Peyer's patch (tissue), 4 donors: ENCODE results near the gene ITPR1. TPM values are rescaled to one million over a fixed set of nuclear protein-coding genes. Genes with fewer than 3 reads are reported as not detected.

Experiments
- DNase-seq, 3 donors: peaks; one replicate each; pipeline ENCODE4 v3.0.0-alpha.2; 2017 to 2019
- H3K27ac ChIP-seq, 4 donors: fragments of 200-600 bp; sonication (generic); one replicate each; pipeline ENCODE4 v1.5.1; 2016 to 2019
- H3K27me3 ChIP-seq, 2 donors: fragments of 200-600 bp; sonication (generic); one replicate each; pipeline ENCODE4 v1.5.1; 2019
- H3K36me3 ChIP-seq, 3 donors: fragments of 200-600 bp; sonication (generic); one replicate each; pipeline ENCODE4 v1.5.1; 2016 to 2019
- H3K4me1 ChIP-seq, 4 donors: fragments of 200-600 bp; sonication (generic); one replicate each; pipeline ENCODE4 v1.5.1; 2016 to 2019
- H3K4me3 ChIP-seq, 4 donors: fragments of 200-600 bp; sonication (generic); 1 replicate in 3 of 4; 2 replicates in 1 of 4; pipeline ENCODE4 v1.5.1; 2016 to 2019; ENCODE audit warnings: mild to moderate bottlenecking in 1 of 4
- H3K9me3 ChIP-seq, 4 donors: fragments of 200-600 bp; sonication (generic); one replicate each; pipeline ENCODE4 v1.5.1; 2016 to 2019; ENCODE audit warnings: mild to moderate bottlenecking in 1 of 4
- POLR2A ChIP-seq, 2 donors: fragments of 450-650 bp; IDR thresholded peaks; one replicate each; pipeline ENCODE4 v1.5.1; 2017; ENCODE audit warnings: antibody characterized with exemption in 2 of 2, mild to moderate bottlenecking in 2 of 2, moderate library complexity in 2 of 2
- total RNA-seq, 4 donors: library from RNA; depleted of rRNA; stranded (reverse); fragments of >200 nt; gene quantifications; one replicate each; pipeline ENCODE4 v1.1.0, GENCODE V29; 2016
- TF ChIP-seq, protein P1 (sequence below), 6 experiments: fragments of 450-650 bp in 4 of 6; fragments of 200-600 bp in 2 of 6; sonication (generic) in 1 of 6; IDR thresholded peaks; one replicate each; pipeline ENCODE4 v1.5.1; 2017 to 2019; ENCODE audit warnings: antibody characterized with exemption in 6 of 6, mild to moderate bottlenecking in 3 of 6, moderate library complexity in 1 of 6

ITPR1 gene
- total RNA-seq, 4 donors from 2014 or later: 13.3 to 142 (median 22.7) TPM

GRCh38 chr3:4508048-4508981 lies 15.2 kb downstream of the ITPR1 start:
- DNase-seq: no peak
- TF ChIP-seq POLR2A (IDR thresholded peaks at IDR 0.05): no peak
- TF ChIP-seq, protein P1, sequence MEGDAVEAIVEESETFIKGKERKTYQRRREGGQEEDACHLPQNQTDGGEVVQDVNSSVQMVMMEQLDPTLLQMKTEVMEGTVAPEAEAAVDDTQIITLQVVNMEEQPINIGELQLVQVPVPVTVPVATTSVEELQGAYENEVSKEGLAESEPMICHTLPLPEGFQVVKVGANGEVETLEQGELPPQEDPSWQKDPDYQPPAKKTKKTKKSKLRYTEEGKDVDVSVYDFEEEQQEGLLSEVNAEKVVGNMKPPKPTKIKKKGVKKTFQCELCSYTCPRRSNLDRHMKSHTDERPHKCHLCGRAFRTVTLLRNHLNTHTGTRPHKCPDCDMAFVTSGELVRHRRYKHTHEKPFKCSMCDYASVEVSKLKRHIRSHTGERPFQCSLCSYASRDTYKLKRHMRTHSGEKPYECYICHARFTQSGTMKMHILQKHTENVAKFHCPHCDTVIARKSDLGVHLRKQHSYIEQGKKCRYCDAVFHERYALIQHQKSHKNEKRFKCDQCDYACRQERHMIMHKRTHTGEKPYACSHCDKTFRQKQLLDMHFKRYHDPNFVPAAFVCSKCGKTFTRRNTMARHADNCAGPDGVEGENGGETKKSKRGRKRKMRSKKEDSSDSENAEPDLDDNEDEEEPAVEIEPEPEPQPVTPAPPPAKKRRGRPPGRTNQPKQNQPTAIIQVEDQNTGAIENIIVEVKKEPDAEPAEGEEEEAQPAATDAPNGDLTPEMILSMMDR (IDR thresholded peaks at IDR 0.05): no peak
- H3K36me3 ChIP-seq: no peaks in the 10 kb centered on the region
- H3K4me1 ChIP-seq: peaks cover 0 to 27% (median 14%) of the 10 kb centered on the region in 4 donors
- no peaks in the 10 kb centered on the region for H3K9me3 ChIP-seq
- H3K4me3 ChIP-seq: no peak overlapping the region
- no peaks in the 10 kb centered on the region for H3K27me3 ChIP-seq
- no peak overlapping the region for H3K27ac ChIP-seq

DNA sequence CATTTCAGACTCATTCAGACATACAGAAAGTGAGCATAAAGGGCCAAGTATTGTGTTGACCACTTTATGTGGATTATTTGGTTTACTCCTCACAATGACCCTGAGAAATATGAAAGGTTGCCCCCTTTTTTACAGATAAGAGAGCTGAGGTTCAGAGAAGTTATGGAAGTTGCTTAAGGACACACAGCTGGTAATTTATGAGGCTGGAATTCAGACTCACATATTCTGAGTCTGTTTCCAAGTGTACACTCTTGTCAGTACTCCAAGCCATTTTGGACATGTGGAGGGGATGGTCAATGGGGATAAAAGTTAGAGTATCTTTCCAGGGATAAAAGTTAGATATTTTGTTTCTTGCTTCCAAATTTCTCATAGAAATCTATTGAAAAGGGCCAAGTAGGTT lies 15.9 kb downstream of the ITPR1 start:
- Histone ChIP-seq H3K27ac (no peak overlapping the region), H3K4me1 (peaks cover 0 to 21% (median 11%) of the 10 kb centered on the region in 4 donors), H3K36me3 (no peaks in the 10 kb centered on the region), H3K27me3 (no peaks in the 10 kb centered on the region), H3K4me3 (no peak overlapping the region), H3K9me3 (no peaks in the 10 kb centered on the region)
- DNase-seq: no peak
- no peak for TF ChIP-seq POLR2A (IDR thresholded peaks at IDR 0.05)
- TF ChIP-seq, protein P1 (IDR thresholded peaks at IDR 0.05): no peak

DNA sequence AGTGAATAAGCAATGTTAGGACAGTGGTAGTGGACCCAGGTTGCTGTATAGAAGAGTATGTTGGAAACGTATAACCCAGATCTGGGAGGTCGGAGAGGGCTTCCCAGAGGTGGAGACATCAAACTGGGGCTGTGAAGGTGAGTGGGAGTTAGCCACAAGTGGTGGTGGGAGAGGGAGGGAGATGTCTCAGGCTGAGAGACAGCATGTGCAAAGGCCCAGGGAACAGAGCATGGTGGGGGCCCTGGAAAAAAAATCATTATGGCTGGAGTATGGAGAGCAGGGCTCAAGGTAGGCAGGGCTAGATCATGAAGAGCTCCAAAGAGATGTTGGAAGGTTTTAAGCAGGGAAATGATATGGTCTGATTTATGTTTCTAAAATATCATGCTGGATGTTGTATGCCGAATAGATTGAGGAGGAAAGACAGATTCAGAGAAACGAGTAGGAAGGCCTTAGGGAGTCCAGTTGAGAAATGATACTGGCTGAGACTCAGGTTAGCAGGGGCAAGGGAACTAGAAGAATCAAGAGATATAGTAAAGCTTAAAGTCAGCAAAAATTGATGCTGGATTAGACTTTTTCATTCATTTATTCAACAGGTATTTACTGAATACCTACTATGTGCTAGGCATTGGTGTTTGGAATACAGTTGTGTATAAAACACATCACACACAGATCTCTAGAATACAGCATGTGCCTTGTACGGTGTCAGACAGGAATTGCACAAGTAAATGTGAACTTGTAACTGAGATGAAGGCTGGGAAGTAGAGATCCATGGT lies 17.0 kb downstream of the ITPR1 start:
- Histone ChIP-seq H3K36me3 (no peaks in the 10 kb centered on the region), H3K27me3 (no peaks in the 10 kb centered on the region), H3K4me1 (peaks cover 0 to 14% (median 3%) of the 10 kb centered on the region in 4 donors), H3K27ac (no peak overlapping the region), H3K9me3 (no peaks in the 10 kb centered on the region), H3K4me3 (no peak overlapping the region)
- DNase-seq: no peak
- TF ChIP-seq, protein P1 (IDR thresholded peaks at IDR 0.05): no peak
- no peak for TF ChIP-seq POLR2A (IDR thresholded peaks at IDR 0.05)

GRCh38 chr3:4511491-4512262 lies 18.5 kb downstream of the ITPR1 start:
- no peak overlapping the region for H3K27ac ChIP-seq
- TF ChIP-seq POLR2A (IDR thresholded peaks at IDR 0.05): no peak
- TF ChIP-seq, protein P1 (IDR thresholded peaks at IDR 0.05): no peak
- H3K27me3 ChIP-seq: no peaks in the 10 kb centered on the region
- no peaks in the 10 kb centered on the region for H3K9me3 ChIP-seq
- no peak for DNase-seq
- no peak overlapping the region for H3K4me3 ChIP-seq
- peaks cover 0 to 5% (median 0%) of the 10 kb centered on the region in 4 donors for H3K4me1 ChIP-seq
- no peaks in the 10 kb centered on the region for H3K36me3 ChIP-seq
